Stimulated activated naive B cell treated with anti-CD40 and anti-IgM and Interleukin-4, amounts not matched to agents 10 μg/mL and 1 μg/mL and 100 μg/mL, for 72 hours (primary cell): ENCODE data around the gene RSPO3.

Experiments
- ATAC-seq, 2 donors: fragments of 150-1000 bp; cut with Tn5 transposase; replicated peaks; 2 replicates each; pipeline ENCODE4 v1.10.0; 2021; ENCODE audit warnings: moderate library complexity in 1 of 2
- DNase-seq: peaks from one replicate; pipeline ENCODE4 v3.0.0; 2021
- H3K27ac Mint-ChIP-seq: one replicate; pipeline ENCODE4 v1.8.0; 2022; ENCODE audit warnings: mild to moderate bottlenecking, mixed read lengths
- H3K27me3 Mint-ChIP-seq, 2 donors: one replicate each; pipeline ENCODE4 v1.8.0; 2022; ENCODE audit warnings: mixed read lengths in 2 of 2
- H3K36me3 Mint-ChIP-seq, 2 donors: one replicate each; pipeline ENCODE4 v1.8.0; 2022; ENCODE audit warnings: mixed read lengths in 2 of 2, mild to moderate bottlenecking in 1 of 2
- H3K4me1 Mint-ChIP-seq, 2 donors: one replicate each; pipeline ENCODE4 v1.8.0; 2022; ENCODE audit warnings: mixed read lengths in 2 of 2, mild to moderate bottlenecking in 1 of 2
- H3K4me3 Mint-ChIP-seq, 2 donors: one replicate each; pipeline ENCODE4 v1.8.0; 2022; ENCODE audit warnings: mild to moderate bottlenecking in 2 of 2, mixed read lengths in 2 of 2, moderate library complexity in 1 of 2
- H3K9me3 Mint-ChIP-seq, 2 donors: one replicate each; pipeline ENCODE4 v1.8.0; 2022; ENCODE audit warnings: mixed read lengths in 2 of 2, mild to moderate bottlenecking in 1 of 2

RSPO3 gene

DNA sequence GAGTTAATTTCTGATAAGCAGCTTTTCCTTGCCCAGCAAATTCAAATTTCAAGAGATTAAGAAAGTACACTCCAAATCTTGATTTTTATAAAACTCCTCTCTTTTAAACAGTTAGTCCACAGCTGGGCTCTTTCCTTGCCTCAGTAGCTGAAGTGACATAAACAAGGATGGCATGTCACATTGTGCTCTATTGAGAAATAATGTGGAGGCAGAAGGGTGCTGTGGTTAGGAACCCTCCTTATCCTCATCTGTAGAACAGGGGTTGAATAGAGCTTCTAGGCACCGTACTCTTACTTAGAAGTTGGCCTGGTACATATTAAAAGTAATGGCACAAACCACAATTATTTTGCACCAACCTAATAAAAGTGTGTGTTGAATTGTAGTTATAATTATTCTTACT, 70.3 kb downstream of the RSPO3 start:
- no peak for ATAC-seq
- H3K27me3 Mint-ChIP-seq: peaks cover 1 to 8% of the 10 kb centered on the region in 2 donors
- H3K4me3 Mint-ChIP-seq: no peak overlapping the region
- no peaks in the 10 kb centered on the region for H3K9me3 Mint-ChIP-seq
- DNase-seq: no peak
- no peaks in the 10 kb centered on the region for H3K36me3 Mint-ChIP-seq
- H3K4me1 Mint-ChIP-seq: no peaks in the 10 kb centered on the region
- no peak overlapping the region for H3K27ac Mint-ChIP-seq

DNA sequence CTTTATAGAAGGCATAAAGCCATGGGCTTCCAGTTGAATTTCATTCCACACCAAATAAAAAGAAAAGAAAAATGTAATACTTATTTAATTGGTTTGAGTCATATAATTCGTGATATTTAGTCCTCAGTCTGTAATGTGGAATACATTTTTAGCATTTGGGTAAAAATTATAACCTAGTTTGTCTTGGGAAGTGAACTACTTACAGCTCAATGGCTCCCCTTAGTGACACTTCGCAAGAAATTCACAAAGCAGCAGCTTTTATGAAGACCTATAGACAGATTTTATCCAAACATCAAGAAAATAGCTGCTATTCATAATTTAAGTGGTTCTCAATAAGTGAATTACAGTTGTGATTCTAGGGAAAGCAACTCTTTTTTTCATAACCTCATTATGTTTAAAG, 72.1 kb downstream of the RSPO3 start:
- Mint-ChIP-seq H3K9me3 (no peaks in the 10 kb centered on the region), H3K4me3 (no peak overlapping the region), H3K4me1 (no peaks in the 10 kb centered on the region), H3K36me3 (no peaks in the 10 kb centered on the region), H3K27ac (no peak overlapping the region), H3K27me3 (peaks cover 0 to 6% of the 10 kb centered on the region in 2 donors)
- ATAC-seq: no peak
- DNase-seq: no peak

DNA sequence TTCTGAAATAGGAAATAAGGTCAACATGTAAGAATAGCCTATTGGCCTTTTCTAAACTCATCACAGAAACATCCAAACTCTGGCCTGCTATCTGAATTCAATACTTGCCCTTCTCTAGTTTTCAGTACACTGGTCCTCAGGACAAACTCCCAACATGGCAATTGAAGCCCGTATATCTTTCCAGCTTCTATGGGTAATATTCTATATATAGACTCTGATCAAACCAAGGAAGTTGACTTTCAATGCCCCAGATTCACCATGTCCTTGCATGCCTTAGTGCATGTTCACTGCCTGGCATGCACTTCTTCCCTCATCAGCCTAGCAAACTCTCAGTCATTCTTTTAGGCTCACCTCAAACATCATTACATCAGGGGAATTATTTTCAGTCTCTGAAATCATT, 73.2 kb downstream of the RSPO3 start:
- Mint-ChIP-seq H3K4me1 (no peaks in the 10 kb centered on the region), H3K27ac (no peak overlapping the region), H3K36me3 (no peaks in the 10 kb centered on the region), H3K4me3 (no peak overlapping the region), H3K9me3 (no peaks in the 10 kb centered on the region), H3K27me3 (peaks cover 0 to 6% of the 10 kb centered on the region in 2 donors)
- ATAC-seq (no peak), DNase-seq (no peak)

DNA sequence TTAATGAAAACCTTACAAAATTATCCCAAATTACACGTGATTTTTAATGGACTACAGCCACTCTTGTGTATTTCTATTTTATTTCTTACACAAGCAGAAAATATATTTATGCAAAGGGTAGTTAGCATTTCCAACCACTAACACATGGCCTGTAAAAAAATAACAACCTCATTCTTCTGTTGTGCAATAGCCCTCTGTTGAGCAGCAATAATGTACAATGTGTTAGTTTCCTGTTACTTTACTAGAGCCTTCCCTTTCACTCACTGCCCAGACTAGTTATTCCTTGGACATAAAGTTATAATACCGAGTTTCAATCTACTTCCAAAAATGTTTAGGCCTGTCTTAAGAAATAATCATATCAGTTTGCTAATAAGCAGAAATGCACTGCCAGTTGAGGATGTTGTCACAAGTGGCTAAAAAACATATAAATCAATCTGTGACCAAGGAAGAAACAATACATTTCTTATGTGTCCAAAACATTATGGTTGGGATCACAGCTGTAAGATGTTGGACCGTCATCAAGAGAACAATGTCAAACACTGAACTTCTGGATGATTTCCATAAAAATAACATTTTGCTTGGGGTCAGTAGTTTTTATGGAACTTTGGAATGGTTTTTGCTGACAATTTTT, 74.6 kb downstream of the RSPO3 start:
- no peaks in the 10 kb centered on the region for H3K4me1 Mint-ChIP-seq
- no peak overlapping the region for H3K27ac Mint-ChIP-seq
- H3K4me3 Mint-ChIP-seq: no peak overlapping the region
- H3K36me3 Mint-ChIP-seq: no peaks in the 10 kb centered on the region
- DNase-seq (no peak), ATAC-seq (no peak)
- peaks cover 0 to 6% of the 10 kb centered on the region in 2 donors for H3K27me3 Mint-ChIP-seq
- no peaks in the 10 kb centered on the region for H3K9me3 Mint-ChIP-seq

DNA sequence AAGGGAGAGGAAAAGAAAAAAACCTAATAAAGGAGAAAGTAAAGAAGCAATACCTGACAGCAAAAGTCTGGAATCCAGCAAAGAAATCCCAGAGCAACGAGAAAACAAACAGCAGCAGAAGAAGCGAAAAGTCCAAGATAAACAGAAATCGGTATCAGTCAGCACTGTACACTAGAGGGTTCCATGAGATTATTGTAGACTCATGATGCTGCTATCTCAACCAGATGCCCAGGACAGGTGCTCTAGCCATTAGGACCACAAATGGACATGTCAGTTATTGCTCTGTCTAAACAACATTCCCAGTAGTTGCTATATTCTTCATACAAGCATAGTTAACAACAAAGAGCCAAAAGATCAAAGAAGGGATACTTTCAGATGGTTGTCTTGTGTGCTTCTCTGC, 77.4 kb downstream of the RSPO3 start:
- Mint-ChIP-seq H3K9me3 (no peaks in the 10 kb centered on the region), H3K27me3 (peaks cover 9 to 15% of the 10 kb centered on the region in 2 donors), H3K36me3 (no peaks in the 10 kb centered on the region), H3K4me1 (no peaks in the 10 kb centered on the region), H3K27ac (no peak overlapping the region), H3K4me3 (no peak overlapping the region)
- no peak for DNase-seq
- no peak for ATAC-seq

DNA sequence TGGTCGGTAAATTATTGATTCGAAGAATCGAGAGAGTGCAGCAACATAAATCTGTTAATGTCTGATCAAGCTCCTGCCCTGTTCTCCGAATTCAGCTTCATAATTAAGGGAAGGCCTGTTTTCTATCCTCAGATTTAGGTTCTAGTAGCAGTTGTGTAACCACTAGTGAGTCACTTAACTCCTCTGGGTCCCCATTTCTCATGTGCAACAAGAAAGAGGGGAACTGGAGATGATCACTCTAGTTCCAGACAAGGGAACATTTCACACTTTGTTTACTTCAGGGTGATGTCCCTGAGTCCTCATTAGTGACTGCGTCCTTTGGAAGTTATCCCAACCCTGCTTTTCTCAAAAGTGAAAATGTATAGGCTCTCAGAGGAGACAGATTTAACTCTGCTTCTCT, 80.1 kb downstream of the RSPO3 start:
- Mint-ChIP-seq H3K9me3 (no peaks in the 10 kb centered on the region), H3K36me3 (no peaks in the 10 kb centered on the region), H3K4me1 (no peaks in the 10 kb centered on the region), H3K4me3 (no peak overlapping the region), H3K27ac (no peak overlapping the region), H3K27me3 (peaks cover 9 to 15% of the 10 kb centered on the region in 2 donors)
- DNase-seq (no peak), ATAC-seq (no peak)

DNA sequence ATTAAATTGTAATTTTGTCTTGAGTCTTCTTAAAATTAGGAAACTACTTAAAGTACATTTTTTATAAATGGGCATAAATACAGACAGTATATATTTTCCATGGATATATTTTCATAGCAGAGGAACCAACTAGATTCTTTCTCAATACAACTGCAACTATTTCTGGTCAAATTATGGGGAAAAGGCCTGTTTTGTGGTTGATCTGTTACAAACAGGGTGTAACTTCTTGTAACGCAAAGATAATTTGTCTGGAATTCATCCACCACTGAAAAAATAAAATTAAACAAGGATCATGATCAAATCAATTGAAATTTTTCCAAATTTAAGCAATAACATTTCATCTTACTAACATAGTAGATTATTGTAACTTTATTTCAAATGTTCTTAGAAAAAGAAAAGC, 81.0 kb downstream of the RSPO3 start:
- Mint-ChIP-seq H3K4me1 (no peaks in the 10 kb centered on the region), H3K9me3 (no peaks in the 10 kb centered on the region), H3K27me3 (peaks cover 9 to 12% of the 10 kb centered on the region in 2 donors), H3K36me3 (no peaks in the 10 kb centered on the region), H3K4me3 (no peak overlapping the region), H3K27ac (no peak overlapping the region)
- ATAC-seq (no peak), DNase-seq (no peak)

DNA sequence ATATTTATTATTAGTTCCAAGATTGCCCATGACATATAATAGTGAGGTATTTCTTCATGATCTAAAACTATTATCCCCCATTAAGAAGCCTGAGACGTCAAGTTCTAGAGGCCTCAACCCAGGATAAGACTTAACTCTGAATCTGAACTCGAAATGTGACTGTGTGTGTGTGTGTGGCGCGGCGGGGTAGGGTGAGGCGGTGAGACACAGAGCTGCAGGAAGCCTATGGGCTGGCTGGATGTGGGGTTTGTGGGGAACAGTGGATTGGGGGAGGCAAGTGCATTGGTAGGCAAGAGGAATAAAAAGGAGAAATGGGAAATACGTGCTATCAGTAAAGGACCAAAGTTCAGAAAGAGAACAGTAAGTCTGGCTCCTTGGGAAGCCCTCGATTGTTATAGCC, 81.6 kb downstream of the RSPO3 start:
- no peak overlapping the region for H3K27ac Mint-ChIP-seq
- DNase-seq (no peak), ATAC-seq (no peak)
- H3K9me3 Mint-ChIP-seq: no peaks in the 10 kb centered on the region
- no peak overlapping the region for H3K4me3 Mint-ChIP-seq
- H3K27me3 Mint-ChIP-seq: peaks cover 13 to 16% of the 10 kb centered on the region in 2 donors
- no peaks in the 10 kb centered on the region for H3K4me1 Mint-ChIP-seq
- no peaks in the 10 kb centered on the region for H3K36me3 Mint-ChIP-seq

DNA sequence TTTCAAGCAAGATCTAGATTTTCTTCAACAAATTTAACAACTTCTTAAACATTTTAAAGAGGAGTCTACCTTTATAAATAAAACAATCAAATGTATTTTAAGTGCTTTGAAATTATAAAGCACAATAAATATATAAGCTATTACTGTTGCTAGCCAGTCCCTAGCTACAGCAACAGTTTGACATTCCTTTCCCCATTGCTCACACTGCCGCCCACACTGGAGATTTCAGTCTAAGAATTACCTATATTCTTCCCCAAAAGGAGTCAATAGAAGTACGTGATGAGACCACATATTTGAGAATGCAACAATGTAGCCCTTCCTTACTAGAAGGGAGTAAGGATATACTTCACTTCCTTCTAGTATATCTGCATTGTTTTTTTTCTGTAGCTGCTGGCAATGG, 82.8 kb downstream of the RSPO3 start:
- Mint-ChIP-seq H3K27me3 (peaks cover 13 to 16% of the 10 kb centered on the region in 2 donors), H3K4me1 (no peaks in the 10 kb centered on the region), H3K27ac (no peak overlapping the region), H3K36me3 (no peaks in the 10 kb centered on the region), H3K9me3 (no peaks in the 10 kb centered on the region), H3K4me3 (no peak overlapping the region)
- no peak for ATAC-seq
- no peak for DNase-seq

DNA sequence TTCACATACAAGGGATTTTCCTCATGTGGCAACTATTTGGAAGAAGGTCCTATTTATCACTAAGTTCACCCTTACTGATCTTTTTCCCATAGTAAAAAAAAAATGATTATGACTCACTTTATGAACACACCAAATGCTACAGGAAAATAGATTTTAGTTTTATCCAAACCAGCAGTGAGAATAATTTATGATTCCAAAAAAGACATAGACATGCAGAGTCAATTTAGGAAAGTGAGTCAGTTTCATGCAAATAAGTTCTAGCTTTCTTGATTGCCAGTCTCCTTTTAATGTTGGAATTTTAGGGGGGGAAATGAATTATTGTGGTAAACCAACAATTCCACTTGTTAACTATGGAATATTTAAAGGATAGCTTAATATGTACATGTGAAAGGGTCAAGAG, 84.2 kb downstream of the RSPO3 start:
- no peak for ATAC-seq
- no peaks in the 10 kb centered on the region for H3K9me3 Mint-ChIP-seq
- H3K4me1 Mint-ChIP-seq: no peaks in the 10 kb centered on the region

DNA sequence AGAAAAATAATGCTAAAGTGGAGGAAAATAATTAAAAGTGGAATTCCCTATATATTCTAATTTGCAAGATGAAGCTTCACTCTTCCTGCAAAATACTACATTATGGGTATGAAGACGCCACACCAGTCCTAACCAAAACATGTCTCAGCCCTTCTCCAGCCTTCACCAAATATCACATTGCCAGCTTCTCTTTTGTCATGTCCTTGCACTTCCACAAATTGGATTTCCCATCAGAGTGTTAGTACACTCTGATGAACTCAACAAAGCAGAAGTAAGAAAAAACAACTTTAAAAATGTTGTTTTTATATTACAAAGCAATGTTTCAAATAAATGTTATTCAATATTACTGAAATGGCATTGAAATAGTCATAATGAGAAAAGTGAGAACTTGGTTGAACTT, 85.8 kb downstream of the RSPO3 start:
- Mint-ChIP-seq H3K9me3 (no peaks in the 10 kb centered on the region), H3K27me3 (peaks cover 22 to 37% of the 10 kb centered on the region in 2 donors), H3K4me3 (no peak overlapping the region), H3K36me3 (no peaks in the 10 kb centered on the region), H3K4me1 (no peaks in the 10 kb centered on the region), H3K27ac (no peak overlapping the region)
- ATAC-seq (no peak), DNase-seq (no peak)

More for the DNA sequence above, 84.2 kb downstream of the RSPO3 start:
- Mint-ChIP-seq H3K36me3 (no peaks in the 10 kb centered on the region), H3K27ac (no peak overlapping the region), H3K4me3 (no peak overlapping the region), H3K27me3 (peaks cover 16 to 21% of the 10 kb centered on the region in 2 donors)
- no peak for DNase-seq

DNA sequence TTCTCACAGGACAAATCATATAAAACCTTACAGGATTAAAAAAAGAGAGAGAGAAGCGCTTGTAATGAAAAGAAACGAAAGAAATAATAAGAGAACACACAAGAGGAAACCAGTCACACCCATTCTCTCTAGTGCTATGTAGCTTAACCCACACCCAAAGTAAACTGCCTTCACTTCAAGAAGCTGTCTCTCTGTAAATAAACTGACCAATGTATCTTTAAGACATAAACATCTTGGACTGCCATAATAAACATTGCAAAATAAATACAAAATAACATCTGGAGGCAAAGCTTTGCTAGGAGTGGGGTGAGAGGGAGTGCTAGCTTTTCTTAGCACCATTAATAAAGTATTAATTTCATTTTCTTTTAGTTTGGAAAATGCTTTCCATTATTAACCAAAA, 86.6 kb downstream of the RSPO3 start:
- Mint-ChIP-seq H3K36me3 (no peaks in the 10 kb centered on the region), H3K4me3 (no peak overlapping the region), H3K9me3 (no peaks in the 10 kb centered on the region), H3K4me1 (no peaks in the 10 kb centered on the region), H3K27ac (no peak overlapping the region), H3K27me3 (peaks cover 20 to 35% of the 10 kb centered on the region in 2 donors)
- DNase-seq: no peak
- no peak for ATAC-seq

DNA sequence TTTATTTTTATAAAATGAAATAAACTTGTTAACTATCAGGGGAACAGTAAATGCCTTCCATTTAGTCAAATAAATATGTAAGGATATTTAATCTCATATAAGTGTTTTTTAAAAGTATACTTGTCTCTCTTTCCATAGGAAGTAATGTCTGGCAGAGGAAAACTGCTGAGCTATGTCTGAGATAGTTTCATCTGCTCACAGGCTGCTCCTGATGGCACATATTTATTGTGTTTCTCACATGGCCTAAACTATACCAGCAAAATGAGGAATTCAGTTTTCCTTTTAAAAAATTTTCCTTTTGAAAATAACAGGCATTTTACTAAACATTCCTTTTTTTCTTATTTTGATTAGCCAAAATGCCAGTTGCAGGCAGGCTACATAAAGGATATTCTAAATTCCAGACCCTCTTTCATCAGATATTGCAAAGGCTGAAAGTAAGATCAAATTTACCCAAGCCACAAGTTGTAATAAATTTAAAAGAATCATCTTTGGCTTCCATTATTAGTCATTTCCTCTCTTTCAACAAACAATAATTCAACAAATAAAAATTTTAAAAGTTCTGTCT, 88.1 kb downstream of the RSPO3 start:
- ATAC-seq (no peak), DNase-seq (no peak)
- H3K27me3 Mint-ChIP-seq: peaks cover 17 to 35% of the 10 kb centered on the region in 2 donors
- H3K27ac Mint-ChIP-seq: no peak overlapping the region
- H3K36me3 Mint-ChIP-seq: no peaks in the 10 kb centered on the region
- H3K9me3 Mint-ChIP-seq: no peaks in the 10 kb centered on the region
- H3K4me3 Mint-ChIP-seq: no peak overlapping the region
- H3K4me1 Mint-ChIP-seq: no peaks in the 10 kb centered on the region

DNA sequence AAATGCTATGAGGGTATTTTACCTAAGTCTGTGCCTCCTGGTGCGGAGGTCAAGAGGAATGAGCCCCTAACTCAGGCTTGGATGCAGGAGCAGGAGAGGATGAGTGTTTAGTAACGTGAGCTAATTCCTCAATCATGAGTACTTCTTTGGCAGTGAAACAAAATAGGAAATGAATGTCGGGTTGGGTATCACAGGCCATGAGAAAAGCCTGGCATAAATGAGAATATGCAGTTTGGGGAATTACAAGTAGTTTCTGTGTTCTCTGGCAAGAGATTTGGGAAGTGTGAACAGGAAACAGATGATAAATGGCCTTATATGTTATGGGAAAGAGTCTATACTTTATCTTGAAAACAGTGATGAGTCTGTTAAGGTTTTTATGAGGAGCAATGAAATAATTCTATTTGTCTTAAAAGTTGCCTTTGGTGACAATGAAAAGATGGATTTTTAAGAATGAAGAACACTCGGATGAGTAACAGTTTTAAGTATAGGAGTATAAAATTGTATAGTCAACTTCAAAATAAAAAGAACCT, 89.2 kb downstream of the RSPO3 start:
- DNase-seq (no peak), ATAC-seq (no peak)
- no peak overlapping the region for H3K4me3 Mint-ChIP-seq
- H3K27me3 Mint-ChIP-seq: peaks cover 25 to 45% of the 10 kb centered on the region in 2 donors
- no peak overlapping the region for H3K27ac Mint-ChIP-seq
- no peaks in the 10 kb centered on the region for H3K36me3 Mint-ChIP-seq
- no peaks in the 10 kb centered on the region for H3K9me3 Mint-ChIP-seq
- H3K4me1 Mint-ChIP-seq: no peaks in the 10 kb centered on the region

DNA sequence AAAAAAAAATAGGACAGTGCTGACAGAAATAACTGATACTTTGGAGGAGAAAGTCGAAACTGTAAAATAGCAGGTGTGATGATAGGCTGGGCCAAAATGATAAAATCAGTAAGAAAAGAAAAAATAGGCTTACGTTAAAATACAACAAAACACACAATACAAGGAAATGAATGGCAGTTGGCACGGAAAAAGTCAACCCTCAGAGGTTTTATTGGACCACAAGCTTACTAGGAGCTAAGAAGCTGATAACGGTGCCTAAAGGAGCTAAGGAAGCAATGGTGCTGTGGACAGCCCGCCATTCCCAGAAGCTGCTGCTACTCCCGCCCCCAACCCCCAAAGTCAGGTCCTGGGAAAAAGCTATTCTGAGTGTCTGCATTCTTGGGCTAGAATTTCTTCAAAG, 92.3 kb downstream of the RSPO3 start:
- Mint-ChIP-seq H3K9me3 (no peaks in the 10 kb centered on the region), H3K4me1 (no peaks in the 10 kb centered on the region), H3K27ac (no peak overlapping the region), H3K27me3 (peaks cover 25 to 42% of the 10 kb centered on the region in 2 donors), H3K36me3 (no peaks in the 10 kb centered on the region), H3K4me3 (no peak overlapping the region)
- no peak for ATAC-seq
- DNase-seq: no peak
